NCI-H2196 (cell line): ENCODE data around the gene FAM20A.
"Not testable (repeated sequence)": the region's sequence is repeated elsewhere in the genome, so short reads cannot be mapped to it uniquely, and the experiment has no call there.

Experiments
- DNase-seq: peaks from one replicate; lab custom pipeline; 2025; ENCODE audit not compliant: unreplicated experiment; lab: John Stamatoyannopoulos, UW

The FAM20A gene

DNA sequence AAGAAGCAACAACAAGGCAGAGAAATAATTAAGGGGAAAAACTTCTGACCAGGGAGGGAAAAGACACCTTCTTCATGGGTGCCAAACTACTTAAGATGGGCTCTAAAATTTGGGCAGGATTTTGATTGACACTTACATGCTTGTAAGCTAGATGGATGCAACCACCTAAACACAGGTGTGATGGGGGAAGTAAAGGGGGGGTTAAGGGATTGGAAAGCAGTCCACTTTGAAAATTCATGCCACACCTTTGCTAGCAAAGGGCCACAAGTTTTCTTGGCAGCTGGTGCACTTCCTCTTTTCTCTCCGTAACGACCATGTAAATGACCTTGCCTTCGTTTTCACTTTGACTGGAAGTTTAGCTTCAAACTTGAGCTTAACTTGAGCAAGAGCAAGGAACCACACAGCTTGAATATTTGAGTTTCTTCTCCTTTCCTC is 103.3 kb downstream of the FAM20A start:
- no peak for DNase-seq

DNA sequence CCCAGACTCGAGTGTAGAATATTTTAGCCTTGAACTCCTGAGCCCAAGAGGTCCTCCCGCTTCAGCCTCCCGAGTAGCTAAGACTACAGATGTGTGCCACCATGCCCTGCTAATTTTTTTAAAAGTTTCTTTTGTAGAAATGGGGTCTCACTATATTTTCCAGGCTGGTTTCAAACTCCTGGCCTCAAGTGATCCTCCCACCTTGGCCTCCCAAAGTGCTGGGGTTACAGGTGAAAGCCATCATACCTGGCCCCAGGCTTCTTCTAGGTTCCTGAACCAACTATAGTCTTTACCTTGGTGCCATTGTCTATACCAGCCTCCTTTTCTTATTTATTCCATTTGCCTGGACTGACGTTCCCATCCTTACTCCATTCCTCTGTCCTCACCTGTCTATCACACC is 106.1 kb downstream of the FAM20A start:
- DNase-seq, result no peak

DNA sequence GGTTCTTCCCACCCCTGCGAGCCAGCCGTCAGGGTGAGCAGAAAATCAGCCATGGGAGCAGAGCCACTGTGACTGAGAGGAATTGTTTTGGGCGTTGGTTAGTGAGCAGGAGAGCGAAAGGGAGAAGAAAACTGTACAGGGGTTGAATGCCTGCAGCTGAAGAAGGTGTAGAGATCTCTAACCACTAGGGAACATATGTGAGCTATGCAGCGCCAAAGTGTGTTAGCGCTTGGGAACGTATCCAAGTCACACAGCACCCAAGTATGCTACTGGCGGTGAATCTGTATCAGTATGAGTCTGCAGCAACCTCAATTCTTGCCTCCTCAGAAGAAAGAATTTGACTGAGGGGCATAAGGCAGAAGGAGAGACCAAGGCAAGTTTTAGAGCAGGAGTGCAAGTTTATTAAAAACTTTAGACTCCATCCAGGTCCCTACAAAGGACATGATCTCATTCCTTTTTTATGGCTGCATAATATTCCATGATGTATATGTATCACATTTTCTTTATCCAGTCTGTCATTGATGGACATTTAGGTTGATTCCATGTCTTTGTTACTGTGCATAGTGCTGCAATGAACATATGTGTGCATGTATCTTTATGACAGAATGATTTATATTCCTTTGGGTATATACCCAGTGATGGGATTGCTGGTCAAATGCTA is 108.6 kb downstream of the FAM20A start:
- DNase-seq, result not testable (repeated sequence)

GRCh38 chr17:68491381-68492231 is 109.6 kb downstream of the FAM20A start:
- peak; percentile 68 for DNase-seq

DNA sequence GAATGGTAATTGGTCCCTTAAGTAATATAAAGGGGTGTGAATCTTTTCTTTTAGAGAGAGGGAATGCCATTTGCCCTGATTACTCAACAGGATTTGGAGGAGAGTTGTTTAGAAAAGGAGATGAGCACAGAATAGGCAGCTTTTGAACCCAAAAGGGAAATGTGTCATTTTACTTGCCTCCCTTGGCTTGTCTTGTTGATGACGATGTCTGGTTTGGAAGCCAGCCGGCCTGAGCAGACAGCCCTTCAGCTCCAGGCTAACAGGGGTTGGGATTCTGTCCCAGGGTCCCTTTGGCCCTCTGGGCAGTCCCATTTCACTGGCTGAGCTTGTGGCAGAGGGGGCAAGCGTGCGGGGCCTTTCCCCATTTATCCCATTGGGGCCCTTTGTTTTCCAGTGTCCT is 111.2 kb downstream of the FAM20A start:
- DNase-seq, result no peak
